KMS-11 (cell line): ENCODE results near the gene ZFAND3.

Experiments used
- H2AFZ ChIP-seq: fragments of 200-600 bp; sonication (generic); 2 replicates; pipeline ENCODE4 v1.6.1; 2016; ENCODE audit warnings: antibody characterized with exemption, mixed run types, low read depth
- H3K27ac ChIP-seq: fragments of 200-600 bp; sonication (generic); 2 replicates; pipeline ENCODE4 v1.6.1; 2016; ENCODE audit warnings: mild to moderate bottlenecking, mixed run types
- H3K27me3 ChIP-seq: fragments of 200-600 bp; sonication (generic); 2 replicates; pipeline ENCODE4 v1.6.1; 2017; ENCODE audit warnings: mild to moderate bottlenecking, low read depth, mixed run types, moderate library complexity; ENCODE audit not compliant: insufficient read depth
- H3K36me3 ChIP-seq: fragments of 200-600 bp; sonication (generic); 2 replicates; pipeline ENCODE4 v1.6.1; 2017; ENCODE audit warnings: mild to moderate bottlenecking, mixed run types; ENCODE audit not compliant: insufficient read depth
- H3K4me1 ChIP-seq: fragments of 200-600 bp; sonication (generic); 2 replicates; pipeline ENCODE4 v1.6.1; 2016; ENCODE audit warnings: mild to moderate bottlenecking, low read depth, mixed run types; ENCODE audit not compliant: poor library complexity, severe bottlenecking
- H3K4me2 ChIP-seq: fragments of 200-600 bp; sonication (generic); 2 replicates; pipeline ENCODE4 v1.7.0; 2016; ENCODE audit warnings: mild to moderate bottlenecking, mixed run types
- H3K4me3 ChIP-seq: fragments of 200-600 bp; sonication (generic); IDR thresholded peaks from 2 replicates; pipeline ENCODE4 v1.6.1; 2017; ENCODE audit warnings: low read depth, low read length, mixed read lengths; ENCODE audit not compliant: insufficient read depth
- H3K79me2 ChIP-seq: fragments of 200-600 bp; sonication (generic); 2 replicates; pipeline ENCODE4 v1.6.1; 2016; ENCODE audit warnings: low read depth, mixed run types; ENCODE audit not compliant: insufficient read depth
- H3K9ac ChIP-seq: fragments of 200-600 bp; sonication (generic); 2 replicates; pipeline ENCODE4 v1.6.1; 2016; ENCODE audit warnings: mild to moderate bottlenecking, mixed run types
- H4K20me1 ChIP-seq: fragments of 200-600 bp; sonication (generic); 2 replicates; pipeline ENCODE4 v1.6.1; 2016; ENCODE audit warnings: mild to moderate bottlenecking, mixed run types; ENCODE audit not compliant: insufficient read depth
- TF ChIP-seq, protein P1 (sequence below): fragments of 200-600 bp; sonication (generic); conservative IDR thresholded peaks from 2 replicates; pipeline ENCODE4 v1.6.1; 2017; ENCODE audit warnings: low read depth, mild to moderate bottlenecking, antibody characterized with exemption, low read length, moderate library complexity, mixed read lengths

Gene ZFAND3

GRCh38 chr6:38057994-38058393, 238.5 kb downstream of the ZFAND3 start:
- no peaks in the 10 kb centered on the region for H3K27me3 ChIP-seq
- H3K79me2 ChIP-seq, result no peaks in the 10 kb centered on the region
- H3K36me3 ChIP-seq, result no peaks in the 10 kb centered on the region; the same call in 1 of the 2 replicates
- H2AFZ ChIP-seq, result no peak overlapping the region
- H3K27ac ChIP-seq, result no peak overlapping the region
- TF ChIP-seq, protein P1, sequence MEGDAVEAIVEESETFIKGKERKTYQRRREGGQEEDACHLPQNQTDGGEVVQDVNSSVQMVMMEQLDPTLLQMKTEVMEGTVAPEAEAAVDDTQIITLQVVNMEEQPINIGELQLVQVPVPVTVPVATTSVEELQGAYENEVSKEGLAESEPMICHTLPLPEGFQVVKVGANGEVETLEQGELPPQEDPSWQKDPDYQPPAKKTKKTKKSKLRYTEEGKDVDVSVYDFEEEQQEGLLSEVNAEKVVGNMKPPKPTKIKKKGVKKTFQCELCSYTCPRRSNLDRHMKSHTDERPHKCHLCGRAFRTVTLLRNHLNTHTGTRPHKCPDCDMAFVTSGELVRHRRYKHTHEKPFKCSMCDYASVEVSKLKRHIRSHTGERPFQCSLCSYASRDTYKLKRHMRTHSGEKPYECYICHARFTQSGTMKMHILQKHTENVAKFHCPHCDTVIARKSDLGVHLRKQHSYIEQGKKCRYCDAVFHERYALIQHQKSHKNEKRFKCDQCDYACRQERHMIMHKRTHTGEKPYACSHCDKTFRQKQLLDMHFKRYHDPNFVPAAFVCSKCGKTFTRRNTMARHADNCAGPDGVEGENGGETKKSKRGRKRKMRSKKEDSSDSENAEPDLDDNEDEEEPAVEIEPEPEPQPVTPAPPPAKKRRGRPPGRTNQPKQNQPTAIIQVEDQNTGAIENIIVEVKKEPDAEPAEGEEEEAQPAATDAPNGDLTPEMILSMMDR, result no peak
- no peaks in the 10 kb centered on the region for H4K20me1 ChIP-seq
- H3K4me1 ChIP-seq, result peaks cover 12% of the 10 kb centered on the region
- H3K4me2 ChIP-seq, result no peak overlapping the region; the same call in 1 of the 2 replicates
- H3K4me3 ChIP-seq, result no peak overlapping the region
- no peak overlapping the region for H3K9ac ChIP-seq

GRCh38 chr6:38062066-38062465, 242.5 kb downstream of the ZFAND3 start:
- no peaks in the 10 kb centered on the region for H3K79me2 ChIP-seq
- H3K27me3 ChIP-seq, result no peaks in the 10 kb centered on the region
- H3K27ac ChIP-seq, result no peak overlapping the region
- H3K4me1 ChIP-seq, result peaks cover 11% of the 10 kb centered on the region
- H3K36me3 ChIP-seq, result no peaks in the 10 kb centered on the region; the same call in 1 of the 2 replicates
- no peaks in the 10 kb centered on the region for H4K20me1 ChIP-seq
- H3K4me3 ChIP-seq, result no peak overlapping the region
- H3K4me2 ChIP-seq, result no peak overlapping the region
- H3K9ac ChIP-seq, result no peak overlapping the region
- TF ChIP-seq, protein P1, result no peak
- H2AFZ ChIP-seq, result no peak overlapping the region

GRCh38 chr6:38063973-38064372, 244.4 kb downstream of the ZFAND3 start:
- no peak overlapping the region for H3K4me2 ChIP-seq
- H3K36me3 ChIP-seq, result no peaks in the 10 kb centered on the region; the same call in 1 of the 2 replicates
- no peaks in the 10 kb centered on the region for H3K79me2 ChIP-seq
- no peaks in the 10 kb centered on the region for H4K20me1 ChIP-seq
- H3K9ac ChIP-seq, result no peak overlapping the region
- H2AFZ ChIP-seq, result no peak overlapping the region
- no peak overlapping the region for H3K27ac ChIP-seq
- no peaks in the 10 kb centered on the region for H3K27me3 ChIP-seq
- TF ChIP-seq, protein P1, result no peak
- H3K4me3 ChIP-seq, result no peak overlapping the region
- H3K4me1 ChIP-seq, result no peaks in the 10 kb centered on the region

GRCh38 chr6:38064431-38064830, 244.9 kb downstream of the ZFAND3 start:
- no peak overlapping the region for H3K9ac ChIP-seq
- TF ChIP-seq, protein P1, result no peak
- H3K4me2 ChIP-seq, result no peak overlapping the region
- H3K27ac ChIP-seq, result no peak overlapping the region
- H3K36me3 ChIP-seq, result no peaks in the 10 kb centered on the region; the same call in 1 of the 2 replicates
- no peaks in the 10 kb centered on the region for H3K27me3 ChIP-seq
- no peaks in the 10 kb centered on the region for H3K4me1 ChIP-seq
- H3K4me3 ChIP-seq, result no peak overlapping the region
- no peak overlapping the region for H2AFZ ChIP-seq
- H4K20me1 ChIP-seq, result no peaks in the 10 kb centered on the region
- no peaks in the 10 kb centered on the region for H3K79me2 ChIP-seq
